Activated T-cell treated with anti-CD3 and anti-CD28 coated beads, Interleukin-2, amount 50 U/mL, for 72 hours (primary cell): ENCODE measurements around the gene ZP4. TPM values are rescaled to one million over a fixed set of nuclear protein-coding genes. Genes with fewer than 3 reads are reported as not detected.

Experiments used
- ATAC-seq, 2 donors: fragments of 150-1000 bp; cut with Tn5 transposase; replicated peaks in 1 of 2; 2 replicates each; pipeline ENCODE4 v1.10.0; 2021; ENCODE audit warnings: moderate library complexity in 2 of 2, mild to moderate bottlenecking in 1 of 2
- DNase-seq, 2 donors: peaks; one replicate each; pipeline ENCODE4 v3.0.0; 2021 to 2022; ENCODE audit warnings: mixed read lengths in 1 of 2
- H3K27ac Mint-ChIP-seq: one replicate; pipeline ENCODE4 v1.8.0; 2022; ENCODE audit warnings: mild to moderate bottlenecking, moderate library complexity, mixed read lengths
- H3K27me3 Mint-ChIP-seq: one replicate; pipeline ENCODE4 v1.8.0; 2022; ENCODE audit warnings: low read depth, mixed read lengths
- H3K36me3 Mint-ChIP-seq, 2 donors: one replicate each; pipeline ENCODE4 v1.8.0; 2022; ENCODE audit warnings: mixed read lengths in 2 of 2, mild to moderate bottlenecking in 1 of 2; ENCODE audit not compliant: insufficient read depth in 2 of 2
- H3K4me1 Mint-ChIP-seq: one replicate; pipeline ENCODE4 v1.8.0; 2022; ENCODE audit warnings: low read depth, mixed read lengths
- H3K4me3 Mint-ChIP-seq, 2 donors: one replicate each; pipeline ENCODE4 v1.8.0; 2022; ENCODE audit warnings: mild to moderate bottlenecking in 2 of 2, mixed read lengths in 2 of 2, moderate library complexity in 2 of 2
- H3K9me3 Mint-ChIP-seq, 2 donors: one replicate each; pipeline ENCODE4 v1.8.0; 2022; ENCODE audit warnings: mixed read lengths in 2 of 2
- total RNA-seq, 2 donors: library from RNA; stranded (reverse); gene quantifications; one replicate each; pipeline ENCODE4 v1.2.3, GENCODE V29; 2022

The ZP4 gene
- total RNA-seq = not detected

GRCh38 chr1:237890822-237891221, at the start of gene ZP4:
Gene ZP4, minus strand, starts transcription at chr1:237890922. Its CDS starts 287 bp downstream, at chr1:237890635.
- ATAC-seq (no peak), DNase-seq (no peak)
- Mint-ChIP-seq H3K27ac (no peak within 1 kb of the TSS), H3K36me3 (peaks cover 0 to 1% of the 10 kb centered on the region in 2 donors), H3K4me3 (no peak within 1 kb of the TSS), H3K4me1 (no peaks in the 10 kb centered on the region), H3K9me3 (no peaks in the 10 kb centered on the region), H3K27me3 (no peaks in the 10 kb centered on the region)

- H3K27ac Mint-ChIP-seq = no peak overlapping the region
- no peak overlapping the region for H3K4me3 Mint-ChIP-seq
- H3K9me3 Mint-ChIP-seq = peaks cover 2 to 6% of the 10 kb centered on the region in 2 donors
- H3K27me3 Mint-ChIP-seq = no peaks in the 10 kb centered on the region
- DNase-seq (peak in 1 of 2 donors; percentile 1), ATAC-seq (no peak)
- H3K36me3 Mint-ChIP-seq = no peaks in the 10 kb centered on the region
- H3K4me1 Mint-ChIP-seq = no peaks in the 10 kb centered on the region
Observed at GRCh38 chr1:237938553-237938952, 47.8 kb upstream of the ZP4 start.

GRCh38 chr1:237938068-237938467, 47.3 kb upstream of the ZP4 start:
- Mint-ChIP-seq H3K27me3 (no peaks in the 10 kb centered on the region), H3K4me3 (no peak overlapping the region), H3K27ac (no peak overlapping the region), H3K4me1 (no peaks in the 10 kb centered on the region), H3K36me3 (no peaks in the 10 kb centered on the region), H3K9me3 (peaks cover 2 to 6% of the 10 kb centered on the region in 2 donors)
- DNase-seq (no peak), ATAC-seq (no peak)

GRCh38 chr1:237932816-237933215, 42.1 kb upstream of the ZP4 start:
- Mint-ChIP-seq H3K27ac (no peak overlapping the region), H3K4me3 (no peak overlapping the region), H3K27me3 (no peaks in the 10 kb centered on the region), H3K4me1 (no peaks in the 10 kb centered on the region), H3K36me3 (peaks cover 0 to 1% of the 10 kb centered on the region in 2 donors), H3K9me3 (peaks cover under 1 to 2% of the 10 kb centered on the region in 2 donors)
- no peak for ATAC-seq
- no peak for DNase-seq

GRCh38 chr1:237931581-237931980, 40.9 kb upstream of the ZP4 start:
- no peak for DNase-seq
- Mint-ChIP-seq H3K9me3 (peaks cover 0 to 3% of the 10 kb centered on the region in 2 donors), H3K4me1 (no peaks in the 10 kb centered on the region), H3K36me3 (peaks cover 0 to 1% of the 10 kb centered on the region in 2 donors), H3K4me3 (no peak overlapping the region), H3K27ac (no peak overlapping the region), H3K27me3 (no peaks in the 10 kb centered on the region)
- no peak for ATAC-seq

- Mint-ChIP-seq H3K4me1 (no peaks in the 10 kb centered on the region), H3K27me3 (no peaks in the 10 kb centered on the region), H3K4me3 (no peak overlapping the region), H3K27ac (no peak overlapping the region), H3K9me3 (peaks cover 0 to 1% of the 10 kb centered on the region in 2 donors), H3K36me3 (peaks cover 0 to 1% of the 10 kb centered on the region in 2 donors)
- DNase-seq (no peak), ATAC-seq (no peak)
Observed at GRCh38 chr1:237927198-237927597, 36.5 kb upstream of the ZP4 start.

GRCh38 chr1:237921306-237921705, 30.6 kb upstream of the ZP4 start:
- Mint-ChIP-seq H3K4me3 (no peak overlapping the region), H3K36me3 (peaks cover 0 to 3% of the 10 kb centered on the region in 2 donors), H3K4me1 (no peaks in the 10 kb centered on the region), H3K9me3 (peaks cover 4 to 5% of the 10 kb centered on the region in 2 donors), H3K27ac (peak overlapping the region; percentile 25), H3K27me3 (no peaks in the 10 kb centered on the region)
- no peak for DNase-seq
- ATAC-seq = no peak

GRCh38 chr1:237913345-237913744, 22.6 kb upstream of the ZP4 start:
- H3K36me3 Mint-ChIP-seq = peaks cover 0 to 1% of the 10 kb centered on the region in 2 donors
- H3K4me1 Mint-ChIP-seq = no peaks in the 10 kb centered on the region
- H3K4me3 Mint-ChIP-seq = no peak overlapping the region
- H3K9me3 Mint-ChIP-seq = peaks cover 6 to 16% of the 10 kb centered on the region in 2 donors
- H3K27me3 Mint-ChIP-seq = no peaks in the 10 kb centered on the region
- DNase-seq (no peak), ATAC-seq (no peak)
- no peak overlapping the region for H3K27ac Mint-ChIP-seq

- peaks cover 7 to 16% of the 10 kb centered on the region in 2 donors for H3K9me3 Mint-ChIP-seq
- no peaks in the 10 kb centered on the region for H3K36me3 Mint-ChIP-seq
- ATAC-seq (no peak), DNase-seq (no peak)
- no peaks in the 10 kb centered on the region for H3K4me1 Mint-ChIP-seq
- no peak overlapping the region for H3K4me3 Mint-ChIP-seq
- H3K27me3 Mint-ChIP-seq = no peaks in the 10 kb centered on the region
- no peak overlapping the region for H3K27ac Mint-ChIP-seq
Observed at GRCh38 chr1:237911911-237912310, 21.2 kb upstream of the ZP4 start.

GRCh38 chr1:237910834-237911233, 20.1 kb upstream of the ZP4 start:
- H3K36me3 Mint-ChIP-seq = no peaks in the 10 kb centered on the region
- H3K27ac Mint-ChIP-seq = no peak overlapping the region
- ATAC-seq = no peak
- H3K9me3 Mint-ChIP-seq = peaks cover 7 to 16% of the 10 kb centered on the region in 2 donors
- H3K4me3 Mint-ChIP-seq = no peak overlapping the region
- H3K27me3 Mint-ChIP-seq = no peaks in the 10 kb centered on the region
- no peak for DNase-seq
- no peaks in the 10 kb centered on the region for H3K4me1 Mint-ChIP-seq

- no peaks in the 10 kb centered on the region for H3K4me1 Mint-ChIP-seq
- H3K36me3 Mint-ChIP-seq = no peaks in the 10 kb centered on the region
- no peaks in the 10 kb centered on the region for H3K27me3 Mint-ChIP-seq
- peaks cover 3 to 8% of the 10 kb centered on the region in 2 donors for H3K9me3 Mint-ChIP-seq
- H3K4me3 Mint-ChIP-seq = no peak overlapping the region
- DNase-seq (no peak), ATAC-seq (no peak)
- H3K27ac Mint-ChIP-seq = no peak overlapping the region
Observed at GRCh38 chr1:237903961-237904360, 13.2 kb upstream of the ZP4 start.

- Mint-ChIP-seq H3K9me3 (peaks cover 3 to 5% of the 10 kb centered on the region in 2 donors), H3K4me1 (no peaks in the 10 kb centered on the region)
Observed at GRCh38 chr1:237902960-237903743, 12.4 kb upstream of the ZP4 start.

GRCh38 chr1:237901299-237901934, 10.7 kb upstream of the ZP4 start:
- ATAC-seq (no peak), DNase-seq (no peak)
- Mint-ChIP-seq H3K9me3 (peaks cover 0 to 2% of the 10 kb centered on the region in 2 donors), H3K4me3 (no peak overlapping the region), H3K27ac (peak overlapping the region; percentile 31), H3K36me3 (no peaks in the 10 kb centered on the region), H3K4me1 (no peaks in the 10 kb centered on the region), H3K27me3 (no peaks in the 10 kb centered on the region)

More at GRCh38 chr1:237902960-237903743, 12.4 kb upstream of the ZP4 start:
- Mint-ChIP-seq H3K36me3 (no peaks in the 10 kb centered on the region), H3K4me3 (no peak overlapping the region), H3K27ac (no peak overlapping the region), H3K27me3 (no peaks in the 10 kb centered on the region)
- DNase-seq (no peak), ATAC-seq (no peak)
